Fibroblast of lung (primary cell): Measurements from ENCODE around the gene MARK3.

Experiments
- EZH2 ChIP-seq: IDR thresholded peaks from 2 replicates; pipeline ENCODE4 v1.5.1; 2012; ENCODE audit warnings: low read length, control low read depth, mild to moderate bottlenecking; ENCODE audit errors: missing control alignments
- TF ChIP-seq, protein P1 (sequence below), 2 donors: IDR thresholded peaks in 1 of 2; conservative IDR thresholded peaks in 1 of 2; 1 replicate in 1 of 2; 2 replicates in 1 of 2; pipeline ENCODE4 v1.5.1; 2011 to 2012; ENCODE audit warnings: low read length in 2 of 2, control low read depth in 1 of 2, inconsistent platforms in 1 of 2, low read depth in 1 of 2, mild to moderate bottlenecking in 1 of 2

DNA sequence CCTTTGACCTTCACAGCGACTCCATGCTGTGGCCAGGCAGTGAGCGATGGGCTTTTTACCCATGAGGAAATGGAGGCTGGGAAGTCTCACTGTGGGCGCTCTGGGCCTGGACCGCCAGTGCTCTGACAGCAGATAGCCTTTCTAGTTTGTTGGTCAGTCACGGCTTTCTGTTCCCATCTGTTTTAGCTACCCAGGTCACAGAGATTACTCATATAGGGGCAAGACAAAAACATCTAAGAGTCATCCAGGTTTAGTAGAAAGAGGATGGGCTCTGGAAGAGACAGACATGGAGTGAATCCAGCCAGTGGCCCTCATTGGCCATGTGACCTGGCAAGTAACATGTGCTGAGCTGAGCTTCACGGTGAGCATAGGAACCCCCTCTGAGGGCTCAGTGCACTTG is 68.6 kb downstream of the MARK3 start:
- TF ChIP-seq, protein P1, sequence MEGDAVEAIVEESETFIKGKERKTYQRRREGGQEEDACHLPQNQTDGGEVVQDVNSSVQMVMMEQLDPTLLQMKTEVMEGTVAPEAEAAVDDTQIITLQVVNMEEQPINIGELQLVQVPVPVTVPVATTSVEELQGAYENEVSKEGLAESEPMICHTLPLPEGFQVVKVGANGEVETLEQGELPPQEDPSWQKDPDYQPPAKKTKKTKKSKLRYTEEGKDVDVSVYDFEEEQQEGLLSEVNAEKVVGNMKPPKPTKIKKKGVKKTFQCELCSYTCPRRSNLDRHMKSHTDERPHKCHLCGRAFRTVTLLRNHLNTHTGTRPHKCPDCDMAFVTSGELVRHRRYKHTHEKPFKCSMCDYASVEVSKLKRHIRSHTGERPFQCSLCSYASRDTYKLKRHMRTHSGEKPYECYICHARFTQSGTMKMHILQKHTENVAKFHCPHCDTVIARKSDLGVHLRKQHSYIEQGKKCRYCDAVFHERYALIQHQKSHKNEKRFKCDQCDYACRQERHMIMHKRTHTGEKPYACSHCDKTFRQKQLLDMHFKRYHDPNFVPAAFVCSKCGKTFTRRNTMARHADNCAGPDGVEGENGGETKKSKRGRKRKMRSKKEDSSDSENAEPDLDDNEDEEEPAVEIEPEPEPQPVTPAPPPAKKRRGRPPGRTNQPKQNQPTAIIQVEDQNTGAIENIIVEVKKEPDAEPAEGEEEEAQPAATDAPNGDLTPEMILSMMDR (conservative IDR thresholded peaks at IDR 0.05 in 1 of 2, IDR thresholded peaks at IDR 0.05 in 1 of 2; ENCODE audit: low read depth in 1 of 2, low read length in 2 of 2): no peak
- TF ChIP-seq EZH2: no peak
